ENCODE measurements around the gene PRSS12. TPM values are rescaled to one million over a fixed set of nuclear protein-coding genes. Genes with fewer than 3 reads are reported as not detected.

Gene PRSS12
- total RNA-seq, 4 donors from 2014 or later = 0.09 to 0.29 TPM; not detected in 2

GRCh38 chr4:118357601-118358000 is 4.8 kb upstream of the PRSS12 start:
- Histone ChIP-seq H3K27me3 (peaks cover 27 to 36% (median 30%) of the 10 kb centered on the region in 3 donors), H3K4me3 (no peak overlapping the region), H3K36me3 (no peaks in the 10 kb centered on the region), H3K4me1 (peaks cover 4% of the 10 kb centered on the region in 2 donors), H3K27ac (no peak overlapping the region), H3K9me3 (no peaks in the 10 kb centered on the region)
- in situ Hi-C loops (cut with MboI; ENCODE audit: low sequenced_read_pairs in 4 of 4) = no loop called here
- ATAC-seq (no peak), DNase-seq (no peak)
- TF ChIP-seq POLR2A (IDR thresholded peaks at IDR 0.05) (no peak), CTCF (IDR thresholded peaks at IDR 0.05 in 4 of 5, conservative IDR thresholded peaks at IDR 0.05 in 1 of 5) (no peak)
- intact Hi-C loops (cut with DNase I; ENCODE audit: low total_unique reads) = no loop called here

- Histone ChIP-seq H3K9me3 (no peaks in the 10 kb centered on the region), H3K27me3 (peaks cover 34 to 44% (median 37%) of the 10 kb centered on the region in 3 donors), H3K27ac (no peak overlapping the region), H3K36me3 (no peaks in the 10 kb centered on the region), H3K4me3 (no peak overlapping the region), H3K4me1 (peaks cover 4% of the 10 kb centered on the region in 2 donors)
- in situ Hi-C loops (cut with MboI; ENCODE audit: low sequenced_read_pairs in 4 of 4) = no loop called here
- ATAC-seq (no peak), DNase-seq (no peak)
- no peak for TF ChIP-seq CTCF (IDR thresholded peaks at IDR 0.05 in 4 of 5, conservative IDR thresholded peaks at IDR 0.05 in 1 of 5)
- TF ChIP-seq POLR2A (IDR thresholded peaks at IDR 0.05) = no peak
- intact Hi-C loops (cut with DNase I; ENCODE audit: low total_unique reads) = no loop called here
Observed at GRCh38 chr4:118356731-118357130, 3.9 kb upstream of the PRSS12 start.

- intact Hi-C loops (cut with DNase I; ENCODE audit: low total_unique reads) (no loop called here), in situ Hi-C loops (cut with MboI; ENCODE audit: low sequenced_read_pairs in 4 of 4) (no loop called here)
- no peaks in the 10 kb centered on the region for H3K9me3 ChIP-seq
- H3K27ac ChIP-seq = no peak overlapping the region
- TF ChIP-seq POLR2A (IDR thresholded peaks at IDR 0.05) (no peak), CTCF (IDR thresholded peaks at IDR 0.05 in 4 of 5, conservative IDR thresholded peaks at IDR 0.05 in 1 of 5) (no peak)
- DNase-seq (no peak), ATAC-seq (no peak)
- peaks cover 4% of the 10 kb centered on the region in 2 donors for H3K4me1 ChIP-seq
- H3K4me3 ChIP-seq = no peak overlapping the region
- H3K27me3 ChIP-seq = peaks cover 40 to 50% (median 41%) of the 10 kb centered on the region in 3 donors
- H3K36me3 ChIP-seq = no peaks in the 10 kb centered on the region
Observed at GRCh38 chr4:118356111-118356510, 3.3 kb upstream of the PRSS12 start.

GRCh38 chr4:118354913-118355312 is 2.1 kb upstream of the PRSS12 start:
- Histone ChIP-seq H3K27ac (no peak overlapping the region), H3K36me3 (no peaks in the 10 kb centered on the region), H3K9me3 (no peaks in the 10 kb centered on the region), H3K4me3 (no peak overlapping the region), H3K4me1 (peaks cover 4% of the 10 kb centered on the region in 2 donors), H3K27me3 (peaks cover 41 to 52% (median 43%) of the 10 kb centered on the region in 3 donors)
- intact Hi-C loops (cut with DNase I; ENCODE audit: low total_unique reads) (no loop called here), in situ Hi-C loops (cut with MboI; ENCODE audit: low sequenced_read_pairs in 4 of 4) (no loop called here)
- no peak for DNase-seq
- ATAC-seq = no peak
- TF ChIP-seq CTCF (IDR thresholded peaks at IDR 0.05 in 4 of 5, conservative IDR thresholded peaks at IDR 0.05 in 1 of 5) = no peak
- TF ChIP-seq POLR2A (IDR thresholded peaks at IDR 0.05) = no peak

GRCh38 chr4:118353534-118354030 is 779 bp upstream of the PRSS12 start:
- intact Hi-C loops (cut with DNase I; ENCODE audit: low total_unique reads) = loop anchor here (1.0 kb wide), 1 partner anchor 72 kb away; no protein-coding TSS in a partner anchor

More at GRCh38 chr4:118353534-118354030, 779 bp upstream of the PRSS12 start:
- TF ChIP-seq POLR2A (IDR thresholded peaks at IDR 0.05) (no peak), CTCF (IDR thresholded peaks at IDR 0.05 in 4 of 5, conservative IDR thresholded peaks at IDR 0.05 in 1 of 5) (no peak)
- H3K27me3 ChIP-seq = peaks cover 43 to 56% (median 45%) of the 10 kb centered on the region in 3 donors
- DNase-seq = no peak
- ATAC-seq = no peak
- H3K4me1 ChIP-seq = peaks cover 4% of the 10 kb centered on the region in 2 donors
- in situ Hi-C loops (cut with MboI; ENCODE audit: low sequenced_read_pairs in 4 of 4) = no loop called here
- no peaks in the 10 kb centered on the region for H3K36me3 ChIP-seq
- no peak overlapping the region for H3K27ac ChIP-seq
- no peaks in the 10 kb centered on the region for H3K9me3 ChIP-seq
- no peak overlapping the region for H3K4me3 ChIP-seq
